Panc1 (cell line): ENCODE results near the gene CENPP.

ENCODE experiments used
- POLR2AphosphoS5 ChIP-seq: IDR thresholded peaks from 2 replicates; pipeline ENCODE4 v1.6.1; 2012; ENCODE audit warnings: mild to moderate bottlenecking, low read depth, low read length, moderate library complexity
- SIN3A ChIP-seq: IDR thresholded peaks from 2 replicates; pipeline ENCODE4 v1.6.1; 2012; ENCODE audit warnings: low read depth, mild to moderate bottlenecking, low read length, moderate library complexity, borderline replicate concordance; ENCODE audit not compliant: insufficient read depth
- TCF7L2 ChIP-seq: IDR thresholded peaks from 2 replicates; pipeline ENCODE4 v1.6.1; 2011; ENCODE audit warnings: mild to moderate bottlenecking, low read depth, low read length, inconsistent platforms

- no peak for TF ChIP-seq TCF7L2
- no peak for TF ChIP-seq SIN3A
- no peak for TF ChIP-seq POLR2AphosphoS5
Measured at GRCh38 chr9:92550765-92551164, 225.0 kb downstream of the CENPP start.
